Stomach smooth muscle (tissue), 2 donors: ENCODE data around the gene WNK3.

Source experiments
- H3K27ac ChIP-seq: one replicate; pipeline ENCODE4 v1.7.0; 2013; ENCODE audit warnings: mild to moderate bottlenecking, low read length, inconsistent platforms
- H3K27me3 ChIP-seq, 2 donors: one replicate each; pipeline ENCODE4 v1.7.0; 2013; ENCODE audit warnings: low read length in 2 of 2; ENCODE audit not compliant: insufficient read depth in 2 of 2, control insufficient read depth in 1 of 2
- H3K36me3 ChIP-seq, 2 donors: one replicate each; pipeline ENCODE4 v1.7.0; 2013; ENCODE audit warnings: low read length in 2 of 2; ENCODE audit not compliant: control insufficient read depth in 2 of 2, insufficient read depth in 2 of 2
- H3K4me1 ChIP-seq: one replicate; pipeline ENCODE4 v1.7.0; 2013; ENCODE audit warnings: low read length; ENCODE audit not compliant: control insufficient read depth, insufficient read depth
- H3K4me3 ChIP-seq, 2 donors: one replicate each; pipeline ENCODE4 v1.7.0; 2013; ENCODE audit warnings: low read length in 2 of 2
- H3K9ac ChIP-seq, 2 donors: one replicate each; pipeline ENCODE4 v1.7.0; 2013; ENCODE audit warnings: low read length in 2 of 2, mild to moderate bottlenecking in 1 of 2
- H3K9me3 ChIP-seq, 2 donors: one replicate each; pipeline ENCODE4 v1.7.0; 2013; ENCODE audit warnings: low read length in 2 of 2; ENCODE audit not compliant: control insufficient read depth in 2 of 2
- donor health status: healthy.
- donor health status: Pancreatic carcinoma.

The WNK3 gene

DNA sequence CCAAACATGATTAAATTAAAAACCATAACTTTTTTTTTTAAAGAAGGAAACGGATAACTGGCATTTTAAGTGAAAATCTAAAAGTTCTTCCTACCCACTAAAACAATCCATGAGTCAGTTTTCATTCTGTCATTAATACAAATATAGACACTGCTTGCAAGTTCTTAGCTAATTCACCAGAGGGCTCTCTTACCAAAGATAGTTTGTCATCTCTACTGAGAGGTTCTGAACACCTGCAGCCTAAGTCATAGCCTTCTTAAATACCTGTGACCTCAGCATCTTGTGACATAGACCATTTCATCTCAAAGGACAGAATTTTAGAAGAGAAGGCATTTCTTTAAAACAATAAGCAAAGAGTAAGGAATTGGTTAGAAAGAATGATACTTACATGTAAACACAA, 109.5 kb downstream of the WNK3 start:
- H3K36me3 ChIP-seq, result no peaks in the 10 kb centered on the region

DNA sequence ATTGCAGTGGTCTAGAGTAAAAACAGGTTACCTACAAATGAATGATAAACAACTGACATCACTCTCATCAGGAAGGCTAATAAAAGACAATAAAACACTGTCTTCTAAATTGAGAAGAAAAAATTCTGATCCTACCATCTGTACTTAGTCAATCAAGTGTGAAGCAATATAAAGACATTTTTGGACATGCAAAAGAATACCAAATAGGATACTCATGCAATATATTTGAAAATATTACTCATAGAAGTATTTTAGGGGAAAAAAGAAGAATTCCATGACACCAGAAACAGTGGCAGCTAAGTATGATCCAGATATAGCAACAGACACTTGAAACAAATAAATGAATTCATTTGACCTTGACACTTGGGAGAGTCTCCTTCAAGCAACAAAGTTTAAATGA, 111.0 kb downstream of the WNK3 start:
- Histone ChIP-seq H3K9ac (no peak overlapping the region), H3K4me1 (no peaks in the 10 kb centered on the region), H3K4me3 (no peak overlapping the region), H3K9me3 (no peaks in the 10 kb centered on the region), H3K27ac (no peak overlapping the region), H3K36me3 (no peaks in the 10 kb centered on the region), H3K27me3 (no peaks in the 10 kb centered on the region)

More for the DNA sequence above, 109.5 kb downstream of the WNK3 start:
- Histone ChIP-seq H3K9ac (no peak overlapping the region), H3K27me3 (no peaks in the 10 kb centered on the region), H3K4me3 (no peak overlapping the region), H3K9me3 (no peaks in the 10 kb centered on the region), H3K4me1 (no peaks in the 10 kb centered on the region), H3K27ac (no peak overlapping the region)

DNA sequence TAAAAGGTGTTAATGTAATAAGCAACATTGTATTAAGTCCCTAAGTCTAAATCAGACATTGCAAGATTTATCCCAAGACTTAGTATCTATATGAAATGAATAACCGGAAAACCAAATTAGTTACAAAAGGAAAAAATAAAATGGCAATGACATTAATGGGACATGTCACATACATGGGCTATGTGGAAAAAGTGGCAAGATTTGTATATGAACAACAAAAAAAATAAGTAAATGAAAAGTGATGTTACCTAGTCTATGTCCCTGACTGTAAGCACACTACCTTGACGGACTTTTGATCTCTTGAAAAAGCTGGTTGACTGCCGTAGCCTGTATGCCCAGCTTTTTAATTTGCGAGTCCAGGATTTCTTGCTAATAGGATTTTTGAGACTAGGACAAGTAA, 119.3 kb downstream of the WNK3 start:
- Histone ChIP-seq H3K9me3 (peaks cover 0 to 6% of the 10 kb centered on the region in 2 donors), H3K4me3 (no peak overlapping the region), H3K4me1 (no peaks in the 10 kb centered on the region), H3K36me3 (peaks cover 0 to 3% of the 10 kb centered on the region in 2 donors), H3K27ac (no peak overlapping the region), H3K9ac (no peak overlapping the region), H3K27me3 (no peaks in the 10 kb centered on the region)

DNA sequence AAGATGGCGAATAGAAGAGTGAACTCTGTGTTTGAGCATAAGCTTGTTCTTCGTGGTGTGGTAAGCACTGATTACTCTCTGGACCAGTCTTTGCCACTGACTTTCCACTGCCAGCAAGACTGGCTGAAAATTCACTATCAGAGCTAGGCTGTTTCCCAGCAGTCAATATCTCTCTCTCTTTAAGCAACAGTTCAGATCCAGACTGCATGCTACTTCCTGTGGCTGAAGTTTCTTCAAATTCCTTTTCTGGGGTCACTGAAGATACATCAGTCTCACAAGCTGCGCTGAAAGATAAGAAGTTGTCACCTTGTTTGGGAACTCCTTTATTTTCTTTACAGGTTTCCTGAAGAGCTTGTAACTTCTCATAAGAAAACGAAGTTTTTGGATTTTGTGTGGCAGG, 120.8 kb downstream of the WNK3 start:
- H3K36me3 ChIP-seq, result peaks cover 0 to 3% of the 10 kb centered on the region in 2 donors
- no peak overlapping the region for H3K9ac ChIP-seq
- no peak overlapping the region for H3K4me3 ChIP-seq
- H3K27ac ChIP-seq, result no peak overlapping the region
- H3K4me1 ChIP-seq, result no peaks in the 10 kb centered on the region
- H3K27me3 ChIP-seq, result no peaks in the 10 kb centered on the region
- H3K9me3 ChIP-seq, result peaks cover 0 to 6% of the 10 kb centered on the region in 2 donors

DNA sequence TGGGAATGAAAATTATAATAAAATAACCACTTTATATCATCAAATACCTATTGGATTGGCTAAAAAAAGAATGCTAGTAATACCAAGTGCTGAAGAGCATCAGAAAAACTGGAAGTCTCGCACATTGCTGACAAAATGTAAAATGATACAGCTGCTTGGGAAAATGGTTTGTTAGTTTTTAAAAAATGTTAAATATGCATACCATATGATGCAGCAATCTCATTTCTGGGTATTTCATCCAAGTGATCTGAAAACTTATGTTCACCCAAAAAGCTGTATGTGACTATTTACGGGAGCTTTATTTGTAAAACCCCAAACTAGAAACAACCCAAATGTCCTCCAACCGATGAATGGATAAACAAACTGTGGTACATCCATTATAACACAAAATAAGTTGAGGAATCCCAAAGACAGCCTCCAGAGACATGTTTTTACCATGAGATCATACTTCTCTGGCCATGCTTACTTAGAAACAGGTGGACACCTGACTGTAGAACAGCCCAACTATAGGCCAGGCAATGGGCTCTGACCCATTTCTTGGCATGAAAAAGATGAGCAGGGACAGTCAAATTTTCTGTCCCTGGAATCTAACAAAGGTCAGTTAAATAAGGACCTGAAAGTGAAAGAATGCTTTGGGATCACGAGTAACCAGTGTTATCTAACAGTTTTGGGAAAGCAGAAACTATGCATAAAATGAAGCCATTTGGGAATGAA, 127.3 kb downstream of the WNK3 start:
- no peaks in the 10 kb centered on the region for H3K4me1 ChIP-seq
- H3K9ac ChIP-seq, result no peak overlapping the region

DNA sequence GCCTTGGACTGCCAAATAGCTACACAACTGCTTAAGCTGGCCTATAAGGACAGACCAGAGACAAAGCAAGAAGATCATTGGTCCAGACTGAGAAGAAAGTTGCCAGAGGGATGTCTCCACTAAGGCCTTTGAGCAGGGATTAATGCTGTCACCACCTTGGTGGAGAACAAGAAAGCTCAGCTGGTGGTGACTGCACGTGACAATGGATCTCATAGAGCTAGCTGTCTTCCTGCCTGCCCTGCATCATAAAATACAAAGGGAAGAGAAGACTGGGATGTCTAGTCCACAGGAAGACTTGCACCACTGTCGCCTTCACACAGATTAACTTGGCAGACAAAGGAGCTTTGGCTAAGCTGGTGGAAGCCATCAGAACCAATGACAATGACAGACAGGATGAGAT, 134.3 kb downstream of the WNK3 start:
- H3K27me3 ChIP-seq, result no peaks in the 10 kb centered on the region
- no peaks in the 10 kb centered on the region for H3K36me3 ChIP-seq

More for the DNA sequence above, 127.3 kb downstream of the WNK3 start:
- no peaks in the 10 kb centered on the region for H3K9me3 ChIP-seq
- no peak overlapping the region for H3K27ac ChIP-seq
- no peaks in the 10 kb centered on the region for H3K36me3 ChIP-seq
- no peak overlapping the region for H3K4me3 ChIP-seq
- no peaks in the 10 kb centered on the region for H3K27me3 ChIP-seq

DNA sequence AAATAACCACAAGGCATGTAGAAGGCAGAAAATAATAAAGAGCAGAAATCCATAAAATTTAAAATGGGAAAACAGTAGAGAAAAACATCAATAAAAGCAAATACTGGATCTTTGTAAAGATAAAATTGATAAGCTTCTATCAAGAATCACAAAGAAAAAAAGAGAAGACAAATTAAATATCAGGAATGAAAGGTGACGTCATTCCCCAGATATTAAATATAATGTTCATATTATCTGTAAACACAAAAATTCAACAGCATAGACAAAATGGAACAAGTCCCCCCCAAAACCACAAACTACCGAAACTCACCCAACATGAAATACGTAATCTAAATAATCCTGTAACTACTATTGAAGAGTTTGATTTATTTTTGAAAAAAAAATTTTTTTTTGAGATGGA, 144.2 kb downstream of the WNK3 start:
- H3K4me1 ChIP-seq, result no peaks in the 10 kb centered on the region

More for the DNA sequence above, 134.3 kb downstream of the WNK3 start:
- no peak overlapping the region for H3K27ac ChIP-seq
- no peaks in the 10 kb centered on the region for H3K9me3 ChIP-seq
- H3K4me1 ChIP-seq, result no peaks in the 10 kb centered on the region
- no peak overlapping the region for H3K9ac ChIP-seq
- H3K4me3 ChIP-seq, result no peak overlapping the region

DNA sequence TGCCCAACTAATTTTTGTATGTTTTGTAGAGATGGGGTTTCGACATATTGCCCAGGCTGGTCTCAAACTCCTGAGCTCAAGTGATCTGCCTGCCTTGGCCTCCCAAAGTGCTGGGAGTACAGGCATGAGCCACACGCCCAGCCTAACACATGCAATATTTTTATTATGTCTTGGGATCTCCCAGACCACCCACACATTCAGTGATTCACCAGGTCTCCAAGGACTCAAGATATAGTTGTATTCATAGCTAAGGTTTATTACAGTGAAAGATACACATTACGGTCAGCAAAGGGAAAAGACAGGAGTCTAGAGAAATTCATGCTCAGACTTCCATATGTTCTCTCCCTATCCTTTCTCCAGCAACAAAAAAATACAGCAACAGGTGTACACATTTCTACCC, 149.3 kb downstream of the WNK3 start:
- Histone ChIP-seq H3K4me1 (no peaks in the 10 kb centered on the region), H3K9me3 (no peaks in the 10 kb centered on the region), H3K36me3 (no peaks in the 10 kb centered on the region), H3K27ac (no peak overlapping the region), H3K27me3 (no peaks in the 10 kb centered on the region), H3K9ac (no peak overlapping the region), H3K4me3 (no peak overlapping the region)

More for the DNA sequence above, 144.2 kb downstream of the WNK3 start:
- H3K36me3 ChIP-seq, result no peaks in the 10 kb centered on the region
- no peak overlapping the region for H3K4me3 ChIP-seq
- no peak overlapping the region for H3K9ac ChIP-seq
- no peak overlapping the region for H3K27ac ChIP-seq
- no peaks in the 10 kb centered on the region for H3K9me3 ChIP-seq
- H3K27me3 ChIP-seq, result no peaks in the 10 kb centered on the region

DNA sequence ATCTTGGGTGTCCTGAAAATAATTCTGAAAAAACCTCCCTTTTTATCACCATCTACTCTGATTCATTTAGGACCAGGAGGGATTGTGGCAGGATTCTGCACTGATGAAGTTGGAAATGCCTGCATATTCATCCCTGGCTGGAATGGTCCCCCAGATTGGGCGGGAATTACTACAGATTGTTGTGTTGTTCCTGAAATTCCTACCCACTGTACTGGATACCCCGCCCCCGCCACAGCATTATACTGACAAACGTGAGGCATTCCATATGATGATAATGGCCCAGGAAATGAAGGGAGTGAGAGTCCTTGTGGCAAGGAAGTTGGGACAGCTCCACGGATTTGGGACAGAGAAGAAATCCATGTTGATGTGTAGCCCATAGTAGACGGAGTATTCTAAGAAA, 159.6 kb downstream of the WNK3 start:
- Histone ChIP-seq H3K4me3 (no peak overlapping the region), H3K4me1 (no peaks in the 10 kb centered on the region), H3K27ac (no peak overlapping the region), H3K27me3 (peaks cover 0 to 2% of the 10 kb centered on the region in 2 donors), H3K9me3 (no peaks in the 10 kb centered on the region), H3K36me3 (no peaks in the 10 kb centered on the region), H3K9ac (no peak overlapping the region)

DNA sequence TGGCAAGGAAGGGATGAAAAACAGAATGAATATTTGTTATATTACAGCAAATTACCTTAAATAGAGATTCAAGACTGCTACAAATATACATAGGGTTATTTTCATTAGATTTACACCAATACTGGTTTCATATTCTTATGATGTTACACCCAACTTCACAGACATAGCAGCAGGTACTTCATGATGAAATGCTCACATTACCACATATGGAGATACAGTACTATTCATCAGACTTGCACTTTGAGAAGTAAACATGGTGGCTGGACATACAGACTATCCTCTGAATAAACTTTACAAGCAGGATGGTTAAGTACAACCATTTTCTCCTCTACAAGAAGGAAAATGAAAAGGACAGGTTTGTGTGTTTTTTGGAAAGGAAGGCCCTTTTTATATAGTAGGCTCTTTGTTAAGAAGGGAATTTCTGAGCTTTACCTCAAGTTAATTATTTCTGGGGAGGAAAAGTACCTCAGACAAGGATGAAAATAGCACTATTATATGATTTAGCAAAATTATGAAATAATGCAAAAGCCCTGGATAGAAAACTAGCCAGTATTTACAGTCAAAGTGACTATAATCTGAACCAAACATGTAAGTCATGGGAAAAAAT, 162.8 kb downstream of the WNK3 start:
- Histone ChIP-seq H3K36me3 (no peaks in the 10 kb centered on the region), H3K27ac (no peak overlapping the region), H3K4me3 (no peak overlapping the region), H3K4me1 (no peaks in the 10 kb centered on the region), H3K9ac (no peak overlapping the region), H3K9me3 (no peaks in the 10 kb centered on the region), H3K27me3 (peaks cover 0 to 2% of the 10 kb centered on the region in 2 donors)
